ENCODE data around the gene HDAC9.
A peak's percentile ranks its signal among the peaks of the same experiment; 100 is the strongest.

The HDAC9 gene

GRCh38 chr7:18494821-18495408 is 634 bp upstream of the HDAC9 start:
- no peak for DNase-seq

DNA sequence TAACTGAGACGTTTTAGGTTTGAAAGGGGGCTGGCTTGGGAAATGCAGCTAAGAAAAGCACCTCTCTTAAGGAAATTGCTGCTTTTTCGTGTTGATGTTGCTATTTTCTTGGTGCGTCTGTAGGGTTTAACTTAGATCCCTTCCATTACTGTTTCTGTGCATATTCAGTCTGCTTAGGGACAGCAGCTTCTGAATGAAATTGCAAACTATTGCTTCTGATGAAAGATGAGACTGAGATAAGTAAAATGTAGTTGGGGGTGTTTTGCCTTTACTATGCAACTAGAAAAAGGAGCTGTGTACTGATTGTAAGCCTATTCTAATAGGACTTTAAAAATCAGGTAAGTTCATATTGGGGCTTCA is 772 bp downstream of the HDAC9 start:
- no peak for DNase-seq

GRCh38 chr7:18497082-18497481 is 1.5 kb downstream of the HDAC9 start:
- no peak for DNase-seq

- no peak for DNase-seq
Measured at GRCh38 chr7:18497800-18498199, 2.3 kb downstream of the HDAC9 start.

- no peak for DNase-seq
Measured at GRCh38 chr7:18498341-18498740, 2.8 kb downstream of the HDAC9 start.

DNA sequence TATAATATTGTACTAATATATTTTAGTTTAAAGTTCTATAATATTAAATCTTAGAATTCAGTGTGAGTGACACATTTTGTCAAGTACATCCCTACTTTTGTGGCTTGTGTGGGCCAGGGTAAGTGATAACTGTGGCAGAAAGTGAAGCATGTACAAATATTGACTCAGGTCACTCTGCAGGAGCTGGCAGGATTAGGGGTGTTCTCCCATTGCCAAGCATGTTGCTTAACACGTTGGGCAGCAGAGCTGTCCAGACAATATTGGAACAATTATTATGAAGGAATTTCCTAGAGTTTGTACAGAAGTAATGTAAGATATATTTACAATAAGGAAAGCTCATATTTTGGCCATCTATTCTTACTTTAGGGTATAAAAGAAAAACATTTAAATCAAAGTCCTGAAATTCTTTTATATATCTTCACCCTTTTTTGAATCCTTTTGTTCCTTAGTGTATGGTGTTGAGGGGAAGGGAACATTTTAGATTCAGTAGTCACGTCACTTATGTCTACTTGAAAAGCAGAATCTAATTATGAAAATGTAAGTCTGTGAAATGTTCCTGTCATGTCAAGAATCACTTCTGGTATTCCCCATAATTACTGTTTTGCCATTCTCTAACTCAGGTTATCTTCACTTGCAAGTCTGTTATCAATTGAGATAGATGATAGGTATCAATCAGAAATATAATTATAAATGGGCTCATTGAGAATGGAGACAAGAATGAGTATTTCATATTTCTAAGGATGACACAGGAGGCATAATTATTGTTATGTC is 4.0 kb downstream of the HDAC9 start:
- DNase-seq: peak; percentile 37

DNA sequence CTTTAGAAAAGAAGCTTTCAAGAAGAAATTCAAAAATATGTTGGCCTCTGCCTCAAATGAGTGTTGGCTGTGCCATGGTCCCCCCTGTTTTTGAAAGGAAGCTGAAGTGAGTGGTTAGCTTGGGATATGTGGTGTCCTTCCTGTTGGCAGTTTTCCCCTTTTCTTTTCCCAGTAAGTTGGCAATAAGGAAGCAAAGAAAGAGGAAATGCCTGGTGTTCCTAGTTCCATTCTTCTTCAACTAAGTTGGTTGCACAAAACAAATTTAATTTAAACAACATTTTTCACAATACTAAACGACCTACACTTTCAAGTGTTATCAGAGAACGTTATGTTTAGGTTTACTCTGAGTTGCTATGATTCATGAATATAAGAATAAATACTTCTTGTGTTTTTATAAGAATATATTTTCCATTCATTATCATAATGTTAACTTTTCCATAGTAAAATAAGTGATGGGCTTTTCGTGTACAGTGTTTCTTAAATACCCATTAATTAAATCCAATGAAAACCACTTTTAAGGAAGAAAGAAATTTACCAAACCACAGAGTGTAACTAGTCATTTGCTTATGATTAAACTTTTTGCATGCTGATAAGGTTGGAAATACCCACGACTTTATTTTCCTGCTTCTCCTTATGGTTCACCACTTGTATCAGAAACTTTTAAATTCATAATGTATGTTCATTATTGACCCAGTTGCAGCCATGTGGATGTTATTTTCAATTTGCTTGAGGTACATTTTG is 7.7 kb downstream of the HDAC9 start:
- no peak for DNase-seq

- DNase-seq: no peak
Measured at GRCh38 chr7:18504965-18505364, 9.4 kb downstream of the HDAC9 start.

DNA sequence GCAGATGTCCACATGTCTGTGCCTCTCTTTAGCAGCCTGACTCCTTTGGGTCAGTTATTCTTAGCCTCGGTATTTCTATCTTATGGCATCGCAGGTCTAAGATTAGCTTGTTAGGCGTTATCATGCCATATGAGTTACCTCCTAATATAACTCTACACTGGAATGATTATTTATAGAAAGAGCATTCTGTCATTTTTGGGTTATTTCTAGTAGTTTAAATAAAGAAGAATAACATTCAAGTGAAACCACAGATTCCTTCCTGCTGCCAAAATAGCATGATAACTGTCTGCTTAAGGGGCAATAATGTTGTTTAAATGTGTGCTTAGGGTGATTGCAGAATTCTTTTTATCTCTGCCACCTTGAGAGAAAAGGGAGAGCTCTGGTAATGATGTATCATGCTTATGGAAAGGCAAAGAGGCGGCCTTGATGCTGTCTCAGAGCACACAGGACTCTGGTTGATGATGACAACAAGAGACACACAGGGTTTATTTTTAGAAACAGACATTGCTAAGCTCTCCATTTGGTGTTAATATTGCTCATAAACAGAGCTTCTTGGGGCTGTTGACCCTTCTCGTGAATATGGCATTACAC is 10.4 kb downstream of the HDAC9 start:
- DNase-seq: no peak

GRCh38 chr7:18508443-18509427 is 13.2 kb downstream of the HDAC9 start:
- DNase-seq: no peak

DNA sequence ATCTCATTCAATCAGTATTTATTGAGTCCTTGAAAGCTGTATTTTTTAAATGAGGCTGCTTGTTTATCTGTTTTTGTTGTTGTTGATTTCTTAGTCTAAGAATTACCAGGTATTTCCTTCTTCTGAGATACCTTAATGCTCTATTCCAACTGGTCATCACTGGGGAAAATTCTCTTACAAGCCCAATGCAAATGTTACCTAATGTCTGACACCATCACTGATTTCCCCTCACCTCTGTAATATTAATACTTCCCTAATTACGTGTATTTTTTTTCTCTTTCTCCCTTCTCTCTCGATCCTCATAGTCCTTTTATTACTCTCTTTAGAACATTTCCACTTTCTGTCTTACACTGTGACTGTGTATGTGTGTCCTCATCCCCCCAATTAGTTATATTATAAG is 13.9 kb downstream of the HDAC9 start:
- DNase-seq: no peak

DNA sequence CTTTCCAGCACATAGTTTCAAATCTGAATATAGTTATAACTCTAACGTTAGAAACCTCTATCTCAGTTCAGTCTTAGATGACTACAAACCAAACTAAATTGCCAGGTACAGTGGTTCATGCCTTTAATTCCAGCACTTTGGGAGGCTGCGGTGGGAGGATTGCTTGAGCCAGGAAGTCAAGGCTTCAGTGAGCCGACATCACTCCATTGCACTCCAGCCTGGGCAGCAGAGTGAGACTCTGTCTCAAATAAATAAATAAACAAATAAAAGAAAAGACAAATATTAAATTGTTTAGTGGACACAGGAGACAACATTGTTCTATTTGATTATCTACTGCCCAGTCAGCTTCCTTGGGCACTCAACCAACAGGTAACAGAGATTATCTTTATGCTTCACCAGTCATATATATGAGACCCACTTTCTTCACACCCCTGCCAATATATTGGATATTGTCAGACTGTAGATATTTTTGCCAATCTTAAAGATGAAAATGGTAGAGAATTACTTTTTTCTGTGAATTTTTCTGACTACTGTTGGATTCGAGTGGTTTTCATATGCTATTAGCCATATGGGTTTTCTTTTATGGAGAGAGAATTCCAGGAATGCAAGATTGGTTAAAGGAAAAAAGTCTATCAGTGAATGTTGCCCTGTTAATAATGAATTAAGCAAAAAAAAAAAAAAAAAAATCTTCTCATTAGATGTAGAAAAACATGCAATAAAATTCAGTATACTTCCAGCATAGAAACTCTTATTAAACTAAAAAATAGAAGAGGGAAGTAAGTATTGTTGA is 16.0 kb downstream of the HDAC9 start:
- no peak for DNase-seq

DNA sequence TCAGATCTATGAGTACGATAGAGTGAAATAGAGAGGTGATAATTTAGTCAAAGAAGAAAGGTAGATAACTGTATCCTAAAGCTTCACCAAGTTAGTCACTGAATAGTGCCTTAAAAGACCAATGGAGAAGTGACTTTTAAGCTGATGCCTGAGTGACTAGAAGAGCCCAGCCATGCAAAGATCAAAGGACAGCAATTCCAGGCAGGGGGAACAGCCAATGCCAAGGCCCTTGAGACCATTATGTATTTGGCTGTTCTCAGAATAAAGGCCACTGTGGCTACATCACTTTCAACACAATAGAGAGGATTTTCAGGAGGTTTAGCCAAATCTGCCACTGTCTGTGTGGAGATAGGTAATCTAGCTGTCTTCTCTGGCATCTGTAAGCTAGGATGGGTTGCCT is 17.8 kb downstream of the HDAC9 start:
- no peak for DNase-seq

- DNase-seq: no peak
Measured at GRCh38 chr7:18515067-18515466, 19.5 kb downstream of the HDAC9 start.

DNA sequence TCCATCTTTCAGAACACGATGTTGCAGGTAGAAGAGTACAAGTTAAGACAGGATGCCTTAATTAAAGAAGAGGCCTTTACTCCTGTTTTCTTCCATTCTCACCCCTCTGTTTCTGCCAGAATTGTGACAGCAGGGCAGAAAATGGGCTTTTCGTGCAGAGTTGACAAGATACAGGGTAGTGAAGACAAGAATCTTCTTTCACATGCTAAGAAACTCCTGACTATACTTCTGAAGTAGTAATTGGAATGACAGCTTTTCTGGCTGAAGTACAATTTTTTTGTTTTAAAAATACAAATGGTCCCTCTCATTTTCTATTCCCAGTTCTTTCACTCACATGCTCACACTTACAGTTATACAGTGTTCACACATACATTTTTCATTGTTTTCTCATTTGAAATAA is 22.1 kb downstream of the HDAC9 start:
- no peak for DNase-seq

DNA sequence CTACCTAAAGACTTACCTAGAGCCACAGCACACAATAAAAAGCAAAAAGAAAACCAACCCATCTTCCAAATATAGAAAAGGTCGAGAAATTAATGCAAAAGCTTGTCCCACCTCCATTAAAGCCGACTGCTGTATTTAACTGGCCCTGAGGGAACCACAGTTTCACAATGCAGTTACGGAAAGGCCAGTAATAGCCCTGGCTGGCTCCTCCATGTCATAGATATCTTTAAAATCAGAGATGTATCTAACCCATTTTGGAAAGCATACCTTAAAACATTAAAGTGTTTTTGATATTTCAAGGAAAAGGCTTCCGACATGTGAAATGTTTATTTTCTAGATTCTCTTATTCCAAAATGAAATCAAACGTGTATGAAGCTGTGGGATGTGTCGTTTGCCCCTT is 23.0 kb downstream of the HDAC9 start:
- DNase-seq: no peak

- no peak for DNase-seq
Measured at GRCh38 chr7:18520450-18521235, 25.1 kb downstream of the HDAC9 start.

GRCh38 chr7:18521236-18521589 is 25.7 kb downstream of the HDAC9 start:
- DNase-seq: no peak

- DNase-seq: no peak
Measured at GRCh38 chr7:18521945-18522566, 26.5 kb downstream of the HDAC9 start.

- no peak for DNase-seq
Measured at GRCh38 chr7:18524248-18524647, 28.7 kb downstream of the HDAC9 start.

Measured in NCI-H2029 (cell line).